Natural killer cell (primary cell): Measurements from ENCODE around the gene AIP. TPM values are rescaled to one million over a fixed set of nuclear protein-coding genes. Genes with fewer than 3 reads are reported as not detected.

ENCODE experiments used
- ATAC-seq, 3 donors: fragments of 150-1000 bp in 2 of 3; fragments of 200-7000 bp in 1 of 3; cut with Tn5 transposase; 1 replicate in 1 of 3; 2 replicates in 2 of 3; pipeline ENCODE4 v1.10.0; 2021; ENCODE audit warnings: mild to moderate bottlenecking in 2 of 3, moderate library complexity in 2 of 3
- DNase-seq, 2 donors: peaks; one replicate each; pipeline versions ENCODE4 v3.0.0 to v3.0.0-alpha.2; 2013 to 2021; ENCODE audit warnings: mixed read lengths in 1 of 2
- H3K27ac ChIP-seq: one replicate; pipeline ENCODE4 v1.5.1; 2013; ENCODE audit warnings: mild to moderate bottlenecking, low read length
- H3K27me3 ChIP-seq: one replicate; pipeline ENCODE4 v1.6.1; 2013; ENCODE audit warnings: low read length; ENCODE audit not compliant: control insufficient read depth, insufficient read depth
- H3K36me3 ChIP-seq: one replicate; pipeline ENCODE4 v1.6.1; 2013; ENCODE audit warnings: low read length; ENCODE audit not compliant: control insufficient read depth, insufficient read depth
- H3K4me1 ChIP-seq: one replicate; pipeline ENCODE4 v1.6.1; 2013; ENCODE audit warnings: low read length; ENCODE audit not compliant: control insufficient read depth, insufficient read depth
- H3K4me3 ChIP-seq: one replicate; pipeline ENCODE4 v1.5.1; 2013; ENCODE audit warnings: low read length
- H3K9me3 ChIP-seq: one replicate; pipeline ENCODE4 v1.6.1; 2013; ENCODE audit warnings: low read length; ENCODE audit not compliant: control insufficient read depth, insufficient read depth
- H3K27ac Mint-ChIP-seq, 2 donors: one replicate each; pipeline ENCODE4 v1.8.0; 2022; ENCODE audit warnings: mild to moderate bottlenecking in 2 of 2, mixed read lengths in 2 of 2, moderate library complexity in 1 of 2
- H3K27me3 Mint-ChIP-seq, 2 donors: one replicate each; pipeline ENCODE4 v1.8.0; 2022; ENCODE audit warnings: low read depth in 2 of 2, mixed read lengths in 2 of 2
- H3K36me3 Mint-ChIP-seq: one replicate; pipeline ENCODE4 v1.8.0; 2022; ENCODE audit warnings: mixed read lengths
- H3K4me1 Mint-ChIP-seq, 2 donors: one replicate each; pipeline ENCODE4 v1.8.0; 2022; ENCODE audit warnings: mixed read lengths in 2 of 2
- H3K4me3 Mint-ChIP-seq: one replicate; pipeline ENCODE4 v1.8.0; 2022; ENCODE audit warnings: mild to moderate bottlenecking, moderate library complexity, mixed read lengths
- H3K9me3 Mint-ChIP-seq, 2 donors: one replicate each; pipeline ENCODE4 v1.8.0; 2022; ENCODE audit warnings: mixed read lengths in 2 of 2
- WGBS: methylation state at CpG from one replicate; pipeline ENCODE4 v1.1.7; 2013; ENCODE audit warnings: missing lambda C conversion rate; ENCODE audit not compliant: insufficient coverage; 5-methylcytosine and 5-hydroxymethylcytosine counted together
- intact Hi-C: fragments of 100-400 bp; cut with micrococcal nuclease; formaldehyde crosslinking; loops from one replicate; pipeline ENCODE4 v1.14.2; 2022
- total RNA-seq, 4 donors: library from RNA; stranded (reverse); fragments of 120-200 nt in 1 of 4; gene quantifications; one replicate each; pipeline versions ENCODE4 v1.2.3 to v1.2.4, GENCODE V29; 2013 to 2022
- TF ChIP-seq, protein P1 (sequence below): fragments of 200-600 bp; IDR thresholded peaks from one replicate; pipeline ENCODE4 v1.8.0; 2022; ENCODE audit warnings: antibody characterized with exemption

Gene AIP
- total RNA-seq, 3 donors from 2014 or later (not counting 1 experiment from before 2014, with no cell fraction given): 93.3 to 113 (median 98.1) TPM

DNA sequence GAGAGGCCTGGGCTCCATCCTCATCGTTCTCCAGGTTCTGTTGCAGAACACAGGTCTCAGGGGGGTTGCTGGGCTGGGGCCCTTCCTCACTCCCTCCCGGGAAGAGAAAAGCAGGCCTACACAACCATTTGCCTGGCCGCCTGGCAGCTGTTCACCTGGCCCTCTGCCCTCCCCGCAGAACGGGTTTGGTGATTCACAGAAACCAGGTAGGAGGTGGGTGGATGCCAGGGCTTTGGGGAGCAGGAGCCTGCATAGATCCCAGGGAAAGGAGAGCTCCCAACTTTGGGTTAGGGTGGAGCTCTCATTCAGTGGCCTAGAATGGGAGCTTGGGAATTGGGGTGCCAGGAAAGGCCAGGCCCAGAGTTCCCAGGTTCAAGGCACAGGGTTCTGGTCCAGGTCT is 14.8 kb upstream of the AIP start:
- ATAC-seq: no peak

DNA sequence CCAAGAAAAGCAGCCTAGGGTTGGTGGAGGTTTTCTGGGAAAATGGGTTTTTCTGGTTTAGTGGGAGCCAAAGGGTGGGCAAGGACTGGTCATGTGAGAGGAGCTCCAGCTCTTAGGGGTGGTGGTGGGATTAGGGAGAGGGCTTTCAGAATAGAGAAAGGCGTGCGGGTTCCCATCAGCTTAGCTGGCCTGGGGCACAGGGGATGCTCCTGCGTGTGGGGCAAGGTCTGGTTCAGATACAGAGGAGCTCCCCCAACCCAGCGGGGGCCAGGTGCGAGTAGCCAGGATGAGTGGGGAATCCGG is 14.4 kb upstream of the AIP start:
- Histone ChIP-seq H3K27ac (peak overlapping the region; percentile 38), H3K4me3 (peak overlapping the region; percentile 58), H3K36me3 (peaks cover 6% of the 10 kb centered on the region), H3K27me3 (no peaks in the 10 kb centered on the region), H3K4me1 (peaks cover 42% of the 10 kb centered on the region), H3K9me3 (no peaks in the 10 kb centered on the region)
- H3K4me1 Mint-ChIP-seq: peaks cover 12 to 37% of the 10 kb centered on the region in 2 donors
- H3K27me3 Mint-ChIP-seq: no peaks in the 10 kb centered on the region
- H3K36me3 Mint-ChIP-seq: no peaks in the 10 kb centered on the region
- TF ChIP-seq, protein P1, sequence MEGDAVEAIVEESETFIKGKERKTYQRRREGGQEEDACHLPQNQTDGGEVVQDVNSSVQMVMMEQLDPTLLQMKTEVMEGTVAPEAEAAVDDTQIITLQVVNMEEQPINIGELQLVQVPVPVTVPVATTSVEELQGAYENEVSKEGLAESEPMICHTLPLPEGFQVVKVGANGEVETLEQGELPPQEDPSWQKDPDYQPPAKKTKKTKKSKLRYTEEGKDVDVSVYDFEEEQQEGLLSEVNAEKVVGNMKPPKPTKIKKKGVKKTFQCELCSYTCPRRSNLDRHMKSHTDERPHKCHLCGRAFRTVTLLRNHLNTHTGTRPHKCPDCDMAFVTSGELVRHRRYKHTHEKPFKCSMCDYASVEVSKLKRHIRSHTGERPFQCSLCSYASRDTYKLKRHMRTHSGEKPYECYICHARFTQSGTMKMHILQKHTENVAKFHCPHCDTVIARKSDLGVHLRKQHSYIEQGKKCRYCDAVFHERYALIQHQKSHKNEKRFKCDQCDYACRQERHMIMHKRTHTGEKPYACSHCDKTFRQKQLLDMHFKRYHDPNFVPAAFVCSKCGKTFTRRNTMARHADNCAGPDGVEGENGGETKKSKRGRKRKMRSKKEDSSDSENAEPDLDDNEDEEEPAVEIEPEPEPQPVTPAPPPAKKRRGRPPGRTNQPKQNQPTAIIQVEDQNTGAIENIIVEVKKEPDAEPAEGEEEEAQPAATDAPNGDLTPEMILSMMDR: no peak
- peak overlapping the region; percentile 85 for H3K4me3 Mint-ChIP-seq
- ATAC-seq (no peak), DNase-seq (peak in 1 of 2 donors; percentile 46)
- peak overlapping the region; percentile 66 to 82 for H3K27ac Mint-ChIP-seq
- no peaks in the 10 kb centered on the region for H3K9me3 Mint-ChIP-seq
- WGBS: 4% methylated on average over 6 of the region's 6 CpGs
- intact Hi-C loops: loop anchor here (5.0 kb wide), 1 partner anchor 66 kb away; the partner anchor contains the start of genes PPP1CA and TBC1D10C

More for the DNA sequence above, 14.8 kb upstream of the AIP start:
- H3K9me3 Mint-ChIP-seq: no peaks in the 10 kb centered on the region
- no peaks in the 10 kb centered on the region for H3K27me3 ChIP-seq
- peaks cover 12 to 37% of the 10 kb centered on the region in 2 donors for H3K4me1 Mint-ChIP-seq
- H3K27me3 Mint-ChIP-seq: no peaks in the 10 kb centered on the region
- WGBS: 65% methylated on average over 5 of the region's 5 CpGs
- H3K4me1 ChIP-seq: peaks cover 42% of the 10 kb centered on the region
- DNase-seq: no peak
- peak overlapping the region; percentile 58 for H3K4me3 ChIP-seq
- peak overlapping the region; percentile 66 to 82 for H3K27ac Mint-ChIP-seq
- peaks cover 6% of the 10 kb centered on the region for H3K36me3 ChIP-seq
- TF ChIP-seq, protein P1: no peak
- H3K9me3 ChIP-seq: no peaks in the 10 kb centered on the region
- intact Hi-C loops: loop anchor here (5.0 kb wide), 1 partner anchor 66 kb away; the partner anchor contains the start of genes PPP1CA and TBC1D10C
- no peaks in the 10 kb centered on the region for H3K36me3 Mint-ChIP-seq
- peak overlapping the region; percentile 85 for H3K4me3 Mint-ChIP-seq
- H3K27ac ChIP-seq: peak overlapping the region; percentile 38

DNA sequence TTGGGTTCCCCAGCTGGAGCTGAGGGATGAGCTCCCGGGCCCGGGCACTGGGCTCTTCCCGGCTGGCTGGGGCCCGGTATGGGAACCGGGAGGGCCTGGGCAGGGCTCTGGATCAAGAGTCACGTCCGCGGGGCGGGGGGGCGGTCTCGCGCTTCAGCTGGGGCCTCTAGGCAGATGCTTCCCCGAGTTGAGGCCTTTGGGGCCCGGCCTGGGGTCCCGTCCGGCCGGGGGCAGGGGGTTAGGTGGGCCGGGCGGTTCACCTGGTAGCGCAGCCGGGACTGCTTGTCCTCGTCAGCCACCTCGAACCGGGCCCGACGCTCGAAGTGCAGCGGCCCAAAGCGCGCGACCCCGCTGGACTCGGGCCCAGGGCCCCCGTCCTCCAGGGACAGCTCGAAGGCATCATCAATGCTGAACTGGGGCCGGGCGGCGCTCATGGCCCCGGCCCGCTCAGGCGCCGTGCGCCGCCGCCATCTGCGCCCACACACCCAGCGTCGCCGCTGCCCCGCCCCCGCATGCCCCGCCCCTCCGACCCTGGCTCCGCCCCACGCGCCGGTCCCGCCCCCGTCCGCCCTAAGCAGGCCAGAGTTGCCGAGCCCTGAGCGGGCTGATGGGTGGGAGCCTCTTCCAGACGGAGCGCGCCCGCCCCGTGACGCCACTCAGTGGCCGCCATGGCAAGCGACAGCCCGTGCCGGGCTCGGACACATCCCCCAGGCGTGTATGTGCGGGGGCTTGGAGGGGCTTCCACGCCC is 13.9 kb upstream of the AIP start, which contains the start of gene TMEM134:
TMEM134 (minus strand) TSS at position 493 of the 749 bp plus-strand sequence; CDS start at position 434, 59 bp downstream.
- TF ChIP-seq, protein P1: no peak
- H3K4me3 Mint-ChIP-seq: peak within 1 kb of the TSS; percentile 85
- ATAC-seq (peak; percentile 84 to 94 (median 84)), DNase-seq (peak; percentile 88 to 94)
- Histone ChIP-seq H3K4me3 (peak within 1 kb of the TSS; percentile 66), H3K4me1 (peaks cover 38% of the 10 kb centered on the region), H3K36me3 (peaks cover 6% of the 10 kb centered on the region), H3K27ac (peak within 1 kb of the TSS; percentile 89), H3K27me3 (no peaks in the 10 kb centered on the region), H3K9me3 (no peaks in the 10 kb centered on the region)
- H3K27ac Mint-ChIP-seq: peak within 1 kb of the TSS; percentile 78 to 82
- H3K27me3 Mint-ChIP-seq: no peaks in the 10 kb centered on the region
- intact Hi-C loops: loop anchor here (1.0 to 5.0 kb wide), 3 partner anchors 13 to 67 kb away; partner anchors contain the start of genes PPP1CA and TBC1D10C
- no peaks in the 10 kb centered on the region for H3K9me3 Mint-ChIP-seq
- peaks cover 12 to 37% of the 10 kb centered on the region in 2 donors for H3K4me1 Mint-ChIP-seq
- no peaks in the 10 kb centered on the region for H3K36me3 Mint-ChIP-seq
- WGBS: under 1% methylated on average over 76 of the region's 76 CpGs
